ENCODE results near the gene HCN3. TPM values are rescaled to one million over a fixed set of nuclear protein-coding genes. Genes with fewer than 3 reads are reported as not detected.

HCN3 gene
- total RNA-seq, 1 donor from 2014 or later: 7.3 TPM

- Mint-ChIP-seq H3K27ac (ENCODE audit: unreplicated experiment) (peak overlapping the region; percentile 21), H3K4me1 (ENCODE audit: unreplicated experiment) (peaks cover 50% of the 10 kb centered on the region), H3K9me3 (ENCODE audit: unreplicated experiment) (no peaks in the 10 kb centered on the region), H3K4me3 (ENCODE audit: unreplicated experiment) (peak overlapping the region; percentile 54), H3K27me3 (ENCODE audit: unreplicated experiment) (peaks cover 26% of the 10 kb centered on the region), H3K36me3 (ENCODE audit: low read depth, unreplicated experiment) (peaks cover 44% of the 10 kb centered on the region)
- no peak for DNase-seq (ENCODE audit: low spot score)
- TF ChIP-seq, protein P1, sequence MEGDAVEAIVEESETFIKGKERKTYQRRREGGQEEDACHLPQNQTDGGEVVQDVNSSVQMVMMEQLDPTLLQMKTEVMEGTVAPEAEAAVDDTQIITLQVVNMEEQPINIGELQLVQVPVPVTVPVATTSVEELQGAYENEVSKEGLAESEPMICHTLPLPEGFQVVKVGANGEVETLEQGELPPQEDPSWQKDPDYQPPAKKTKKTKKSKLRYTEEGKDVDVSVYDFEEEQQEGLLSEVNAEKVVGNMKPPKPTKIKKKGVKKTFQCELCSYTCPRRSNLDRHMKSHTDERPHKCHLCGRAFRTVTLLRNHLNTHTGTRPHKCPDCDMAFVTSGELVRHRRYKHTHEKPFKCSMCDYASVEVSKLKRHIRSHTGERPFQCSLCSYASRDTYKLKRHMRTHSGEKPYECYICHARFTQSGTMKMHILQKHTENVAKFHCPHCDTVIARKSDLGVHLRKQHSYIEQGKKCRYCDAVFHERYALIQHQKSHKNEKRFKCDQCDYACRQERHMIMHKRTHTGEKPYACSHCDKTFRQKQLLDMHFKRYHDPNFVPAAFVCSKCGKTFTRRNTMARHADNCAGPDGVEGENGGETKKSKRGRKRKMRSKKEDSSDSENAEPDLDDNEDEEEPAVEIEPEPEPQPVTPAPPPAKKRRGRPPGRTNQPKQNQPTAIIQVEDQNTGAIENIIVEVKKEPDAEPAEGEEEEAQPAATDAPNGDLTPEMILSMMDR (IDR thresholded peaks at IDR 0.05; ENCODE audit: unreplicated experiment): no peak
Observed at GRCh38 chr1:155313261-155313660, 36.0 kb downstream of the HCN3 start.

DNA sequence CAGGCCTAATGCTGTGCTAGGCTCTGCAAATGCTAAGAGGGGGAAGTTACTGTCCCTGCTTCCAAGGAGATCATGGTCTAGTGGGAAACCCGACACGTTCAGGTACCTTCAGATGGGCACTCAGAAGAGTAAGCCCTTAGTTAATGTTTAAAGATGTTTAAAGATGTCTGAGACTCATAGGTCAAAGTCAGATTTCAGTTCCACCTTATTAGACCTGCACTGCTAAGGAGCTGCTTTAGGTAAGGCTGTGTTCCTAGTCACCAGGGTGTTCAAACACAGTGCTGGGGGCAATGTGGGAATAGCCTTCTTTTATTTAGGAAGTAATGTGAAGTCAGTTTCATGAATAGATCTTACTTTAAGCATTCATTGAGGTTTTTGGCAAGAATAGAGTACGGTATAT is 39.7 kb downstream of the HCN3 start:
- Mint-ChIP-seq H3K4me1 (ENCODE audit: unreplicated experiment) (peaks cover 50% of the 10 kb centered on the region), H3K27ac (ENCODE audit: unreplicated experiment) (no peak overlapping the region), H3K36me3 (ENCODE audit: low read depth, unreplicated experiment) (peaks cover 40% of the 10 kb centered on the region), H3K27me3 (ENCODE audit: unreplicated experiment) (peaks cover 6% of the 10 kb centered on the region), H3K9me3 (ENCODE audit: unreplicated experiment) (no peaks in the 10 kb centered on the region), H3K4me3 (ENCODE audit: unreplicated experiment) (peak overlapping the region; percentile 44)
- no peak for DNase-seq (ENCODE audit: low spot score)
- TF ChIP-seq, protein P1 (IDR thresholded peaks at IDR 0.05; ENCODE audit: unreplicated experiment): no peak

GRCh38 chr1:155318082-155318481 is 40.8 kb downstream of the HCN3 start:
- Mint-ChIP-seq H3K27me3 (ENCODE audit: unreplicated experiment) (peaks cover 6% of the 10 kb centered on the region), H3K36me3 (ENCODE audit: low read depth, unreplicated experiment) (peaks cover 33% of the 10 kb centered on the region), H3K27ac (ENCODE audit: unreplicated experiment) (no peak overlapping the region), H3K4me3 (ENCODE audit: unreplicated experiment) (peak overlapping the region; percentile 67), H3K4me1 (ENCODE audit: unreplicated experiment) (peaks cover 47% of the 10 kb centered on the region), H3K9me3 (ENCODE audit: unreplicated experiment) (no peaks in the 10 kb centered on the region)
- TF ChIP-seq, protein P1 (IDR thresholded peaks at IDR 0.05; ENCODE audit: unreplicated experiment): no peak
- no peak for DNase-seq (ENCODE audit: low spot score)

- H3K27ac Mint-ChIP-seq (ENCODE audit: unreplicated experiment): peak overlapping the region; percentile 40
- no peak for DNase-seq (ENCODE audit: low spot score)
- H3K9me3 Mint-ChIP-seq (ENCODE audit: unreplicated experiment): no peaks in the 10 kb centered on the region
- TF ChIP-seq, protein P1 (IDR thresholded peaks at IDR 0.05; ENCODE audit: unreplicated experiment): no peak
- H3K27me3 Mint-ChIP-seq (ENCODE audit: unreplicated experiment): peaks cover 6% of the 10 kb centered on the region
- H3K36me3 Mint-ChIP-seq (ENCODE audit: low read depth, unreplicated experiment): peaks cover 27% of the 10 kb centered on the region
- peaks cover 41% of the 10 kb centered on the region for H3K4me1 Mint-ChIP-seq (ENCODE audit: unreplicated experiment)
- peak overlapping the region; percentile 88 for H3K4me3 Mint-ChIP-seq (ENCODE audit: unreplicated experiment)
Observed at GRCh38 chr1:155319536-155319935, 42.3 kb downstream of the HCN3 start.

- peaks cover 23% of the 10 kb centered on the region for H3K36me3 Mint-ChIP-seq (ENCODE audit: low read depth, unreplicated experiment)
- no peak for DNase-seq (ENCODE audit: low spot score)
- TF ChIP-seq, protein P1 (IDR thresholded peaks at IDR 0.05; ENCODE audit: unreplicated experiment): no peak
- peak overlapping the region; percentile 59 for H3K27ac Mint-ChIP-seq (ENCODE audit: unreplicated experiment)
- H3K9me3 Mint-ChIP-seq (ENCODE audit: unreplicated experiment): no peaks in the 10 kb centered on the region
- H3K4me3 Mint-ChIP-seq (ENCODE audit: unreplicated experiment): peak overlapping the region; percentile 88
- peaks cover 41% of the 10 kb centered on the region for H3K4me1 Mint-ChIP-seq (ENCODE audit: unreplicated experiment)
- peaks cover 6% of the 10 kb centered on the region for H3K27me3 Mint-ChIP-seq (ENCODE audit: unreplicated experiment)
Observed at GRCh38 chr1:155320252-155320651, 43.0 kb downstream of the HCN3 start.
